GM12864 (cell line): ENCODE data around the gene CFH.

Experiments
- DNase-seq: peaks from one replicate; pipeline ENCODE4 v3.0.0-alpha.2; 2011; ENCODE audit warnings: low read depth
- H3K4me3 ChIP-seq: 2 replicates; pipeline ENCODE4 v1.5.1; 2011; ENCODE audit warnings: mild to moderate bottlenecking, low read depth, low read length, control low read depth
- CTCF ChIP-seq: IDR thresholded peaks from 2 replicates; pipeline ENCODE4 v1.5.1; 2011; ENCODE audit warnings: low read depth, mild to moderate bottlenecking, moderate library complexity, low read length, control low read depth, inconsistent platforms; ENCODE audit errors: missing control alignments

The CFH gene

GRCh38 chr1:196649990-196650389 lies 1.9 kb upstream of the CFH start:
- no peak overlapping the region for H3K4me3 ChIP-seq
- no peak for DNase-seq
- TF ChIP-seq CTCF = no peak

- TF ChIP-seq CTCF = no peak
- no peak overlapping the region for H3K4me3 ChIP-seq
- no peak for DNase-seq
Observed at GRCh38 chr1:196650403-196650802, 1.4 kb upstream of the CFH start.

DNA sequence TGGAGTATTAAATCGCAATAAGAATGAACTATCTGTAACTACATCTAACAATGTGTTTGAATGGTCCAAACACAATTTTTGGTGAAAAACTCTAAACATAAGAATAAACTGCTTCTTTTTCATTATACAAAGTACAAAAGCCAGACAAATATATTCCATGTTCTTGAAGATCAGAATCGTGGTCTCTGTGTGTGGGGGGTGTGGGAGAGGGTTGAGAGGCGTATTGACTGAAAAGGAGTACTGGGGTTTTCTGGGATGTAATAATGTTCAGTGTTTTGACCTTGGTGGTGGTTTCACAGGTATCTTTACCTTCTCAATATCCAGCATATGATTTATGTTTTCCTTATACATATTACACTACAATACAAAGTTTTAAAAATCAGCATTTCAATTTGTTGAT lies 764 bp upstream of the CFH start:
- no peak for DNase-seq
- no peak overlapping the region for H3K4me3 ChIP-seq
- TF ChIP-seq CTCF = no peak

DNA sequence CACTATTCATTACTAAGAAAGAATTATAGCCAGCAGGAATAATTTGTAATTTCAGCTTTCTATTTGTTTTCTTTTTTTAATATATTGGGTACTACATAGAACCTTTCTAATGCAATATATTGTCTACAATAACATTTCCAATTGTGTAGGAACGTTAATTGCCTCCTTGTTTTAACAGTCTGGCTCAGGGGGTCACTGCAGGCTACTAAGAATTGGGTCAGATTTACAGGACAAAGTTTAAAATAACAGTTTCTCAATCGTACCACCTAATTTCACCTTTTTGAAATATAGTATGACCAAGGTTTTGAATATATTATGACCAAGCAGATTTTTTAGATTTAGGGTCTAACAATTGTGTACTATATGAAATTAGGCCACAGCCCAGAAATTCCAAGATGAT lies 2.4 kb downstream of the CFH start:
- TF ChIP-seq CTCF = no peak
- no peak for DNase-seq
- no peak overlapping the region for H3K4me3 ChIP-seq

DNA sequence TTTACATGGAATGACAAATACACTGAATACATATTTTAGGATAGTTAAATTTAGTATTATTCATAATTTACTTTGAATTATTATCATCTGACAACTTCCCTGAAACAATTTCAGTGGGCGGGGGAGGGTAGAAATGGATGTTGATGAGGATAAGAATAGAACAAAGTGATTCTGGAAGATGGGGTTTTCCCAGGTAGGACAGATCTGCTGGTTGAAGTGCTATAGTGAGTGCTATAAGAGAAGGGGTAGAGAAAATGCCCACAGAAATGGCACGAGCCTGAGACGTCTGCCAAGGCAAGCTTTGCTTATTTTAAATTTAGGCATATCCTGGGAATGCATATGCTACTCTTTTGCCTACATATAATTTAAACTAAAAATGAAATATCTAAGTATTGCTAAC lies 3.2 kb downstream of the CFH start:
- no peak for DNase-seq
- TF ChIP-seq CTCF = no peak
- no peak overlapping the region for H3K4me3 ChIP-seq

DNA sequence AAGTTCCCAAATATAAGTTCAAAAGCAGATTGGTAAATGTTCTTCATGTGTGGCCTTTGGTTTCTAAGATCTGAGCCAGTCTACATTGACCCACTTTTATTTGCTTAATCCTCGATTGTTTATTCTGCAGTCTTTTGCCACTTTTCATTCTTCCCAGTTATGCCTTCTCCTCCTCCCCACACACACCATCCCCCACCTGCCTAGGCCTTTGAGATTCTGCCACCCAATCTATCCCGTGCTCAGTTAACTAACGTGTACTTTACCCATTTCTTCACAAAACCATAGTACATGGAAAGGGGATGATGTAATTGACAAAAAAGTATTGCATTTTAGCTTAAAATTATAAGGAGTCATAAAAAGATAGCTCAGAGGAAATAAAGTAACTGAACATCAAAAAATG lies 3.7 kb downstream of the CFH start:
- no peak for DNase-seq
- no peak overlapping the region for H3K4me3 ChIP-seq
- TF ChIP-seq CTCF = no peak

DNA sequence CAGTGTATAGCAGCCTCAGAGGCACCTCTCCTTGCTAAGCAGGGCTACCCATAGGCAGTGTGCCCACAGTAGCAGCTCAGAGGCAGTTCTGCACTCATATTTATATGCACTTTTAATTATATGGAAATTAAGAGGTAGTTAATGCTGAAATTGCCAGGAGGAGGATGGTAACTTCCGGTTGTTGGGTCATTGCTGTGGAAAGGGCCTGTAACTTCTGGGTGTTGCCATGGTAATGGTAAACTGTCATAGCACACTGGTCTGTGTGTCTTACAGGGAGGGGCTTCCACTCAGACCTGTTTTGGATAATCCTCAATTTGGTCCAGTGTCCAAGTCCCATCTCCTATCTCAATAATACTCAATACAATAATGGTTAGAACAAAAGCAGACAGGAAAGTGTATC lies 7.6 kb downstream of the CFH start:
- no peak for DNase-seq
- TF ChIP-seq CTCF = no peak
- no peak overlapping the region for H3K4me3 ChIP-seq
